HG03060 (cell line): ENCODE measurements around the gene HOXC5.

Experiments used
- ATAC-seq: cut with Tn5 transposase; IDR thresholded peaks from one replicate; pipeline ENCODE4 v1.9.1; 2021; ENCODE audit warnings: low read depth, moderate number of reproducible peaks; ENCODE audit not compliant: unreplicated experiment

Gene HOXC5

GRCh38 chr12:54045401-54045800, 12.6 kb downstream of the HOXC5 start:
- no peak for ATAC-seq

DNA sequence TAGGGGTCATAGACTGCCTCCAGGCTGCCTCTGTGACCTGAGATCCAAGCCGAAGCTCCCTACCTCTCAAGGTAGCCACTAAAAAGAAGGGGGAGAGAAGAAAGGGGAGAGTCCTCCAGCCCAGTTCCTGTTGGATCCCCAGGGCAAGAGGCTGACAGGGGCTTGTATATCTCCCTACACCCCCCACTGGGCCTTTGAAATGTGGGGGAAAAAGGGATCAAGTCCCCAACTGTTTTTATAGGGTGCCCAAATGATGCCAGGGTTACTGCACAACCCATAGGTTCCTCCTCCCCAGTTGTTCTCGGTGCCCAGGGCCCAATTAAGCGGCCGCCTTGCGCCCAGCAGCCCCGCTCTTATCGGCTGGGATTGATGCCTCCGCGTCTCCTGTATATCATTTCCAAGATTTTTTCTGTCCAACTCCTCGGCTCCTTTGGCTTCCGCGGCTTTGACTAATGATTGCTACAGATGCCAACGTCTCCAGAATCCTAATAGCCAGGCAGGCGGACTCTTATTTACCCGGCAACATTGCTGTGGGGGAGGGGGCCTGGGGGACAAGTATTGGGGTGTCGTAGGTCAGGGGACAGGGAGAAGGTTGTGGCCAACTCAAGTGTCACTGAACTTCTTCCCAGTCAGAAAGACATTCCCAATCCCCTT, 13.1 kb downstream of the HOXC5 start:
- ATAC-seq: no peak

DNA sequence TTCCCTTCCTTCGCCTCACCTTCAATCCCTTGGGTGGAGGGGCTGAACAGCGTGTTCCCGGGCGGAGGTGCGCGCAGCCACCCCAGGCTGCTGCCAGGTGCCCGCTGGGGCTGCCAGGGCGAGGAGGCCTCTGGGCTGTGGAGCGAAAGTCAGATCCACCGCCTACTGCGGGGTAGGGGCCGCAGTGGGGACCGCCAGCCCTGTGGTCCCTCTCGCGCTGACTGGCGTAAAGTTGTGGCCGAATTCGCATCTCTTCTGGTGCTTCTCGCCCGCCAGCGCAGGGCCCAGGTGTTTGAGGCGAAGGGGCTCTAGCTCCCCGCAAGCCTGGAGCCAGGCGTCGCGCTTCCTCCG, 13.9 kb downstream of the HOXC5 start:
- ATAC-seq: no peak

- ATAC-seq: no peak
Measured at GRCh38 chr12:54047160-54047963, 14.5 kb downstream of the HOXC5 start.

DNA sequence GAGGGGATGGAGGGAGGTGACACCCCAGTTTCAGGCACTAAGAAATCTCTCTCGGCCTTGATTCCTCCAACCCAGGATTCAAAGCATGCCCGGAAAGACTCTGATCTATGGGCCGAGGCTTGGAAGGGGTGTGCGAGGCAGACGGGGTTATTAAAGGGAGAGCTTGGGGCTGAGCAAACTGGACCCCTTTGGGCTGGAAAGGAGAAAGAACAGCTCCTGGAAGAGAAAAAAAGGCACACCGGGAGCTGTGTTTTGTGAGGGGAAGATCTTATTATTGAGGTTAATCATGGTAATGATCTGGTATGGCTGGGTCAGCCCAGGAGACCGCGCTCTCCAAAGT, 15.1 kb downstream of the HOXC5 start:
- ATAC-seq: no peak

- ATAC-seq: no peak
Measured at GRCh38 chr12:54048406-54049093, 15.7 kb downstream of the HOXC5 start.

- no peak for ATAC-seq
Measured at GRCh38 chr12:54049108-54049507, 16.3 kb downstream of the HOXC5 start.

DNA sequence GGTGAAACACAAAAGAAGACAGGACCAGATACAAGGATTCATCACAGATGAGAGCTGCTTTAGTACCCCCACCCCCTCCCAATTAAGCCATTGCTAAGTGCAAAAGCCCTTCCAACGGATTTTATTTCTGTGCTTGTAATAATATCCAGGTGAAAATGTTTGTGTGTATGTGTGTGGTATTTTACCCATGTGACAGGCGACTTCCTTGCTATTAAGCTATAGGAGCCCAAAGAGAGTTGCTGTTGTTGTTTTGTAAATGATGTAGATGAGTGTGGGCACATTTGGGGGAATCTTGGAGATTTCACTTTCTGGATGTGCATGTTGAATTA, 17.6 kb downstream of the HOXC5 start:
- no peak for ATAC-seq

GRCh38 chr12:54051026-54051842, 18.4 kb downstream of the HOXC5 start:
- ATAC-seq: no peak

DNA sequence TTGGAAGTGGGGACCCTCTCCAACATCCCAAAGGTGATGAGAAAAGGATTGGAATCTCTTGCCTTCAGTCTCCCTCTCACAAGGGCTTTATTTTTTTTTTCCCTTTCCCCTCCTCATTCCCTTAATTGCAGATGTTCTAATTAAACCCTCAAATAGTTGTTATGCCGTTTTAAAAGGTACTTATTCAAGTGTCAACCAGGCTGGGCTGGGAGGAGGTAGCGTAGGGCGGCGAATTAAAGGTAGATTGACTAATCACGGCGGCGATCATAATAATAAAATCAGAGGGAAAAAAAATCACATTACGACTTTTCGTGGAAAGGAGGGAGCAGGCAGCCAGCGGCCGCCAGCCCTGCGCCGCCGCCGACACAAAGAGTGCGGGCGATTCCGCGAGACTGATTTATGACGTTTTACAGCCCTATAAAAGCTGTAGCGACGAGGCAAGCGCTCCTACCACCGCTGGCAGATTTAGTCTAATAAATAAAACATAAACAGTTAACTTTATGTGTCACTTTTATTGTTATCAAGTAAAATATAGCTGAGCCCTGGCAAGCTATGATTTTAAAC, 19.1 kb downstream of the HOXC5 start:
- no peak for ATAC-seq

DNA sequence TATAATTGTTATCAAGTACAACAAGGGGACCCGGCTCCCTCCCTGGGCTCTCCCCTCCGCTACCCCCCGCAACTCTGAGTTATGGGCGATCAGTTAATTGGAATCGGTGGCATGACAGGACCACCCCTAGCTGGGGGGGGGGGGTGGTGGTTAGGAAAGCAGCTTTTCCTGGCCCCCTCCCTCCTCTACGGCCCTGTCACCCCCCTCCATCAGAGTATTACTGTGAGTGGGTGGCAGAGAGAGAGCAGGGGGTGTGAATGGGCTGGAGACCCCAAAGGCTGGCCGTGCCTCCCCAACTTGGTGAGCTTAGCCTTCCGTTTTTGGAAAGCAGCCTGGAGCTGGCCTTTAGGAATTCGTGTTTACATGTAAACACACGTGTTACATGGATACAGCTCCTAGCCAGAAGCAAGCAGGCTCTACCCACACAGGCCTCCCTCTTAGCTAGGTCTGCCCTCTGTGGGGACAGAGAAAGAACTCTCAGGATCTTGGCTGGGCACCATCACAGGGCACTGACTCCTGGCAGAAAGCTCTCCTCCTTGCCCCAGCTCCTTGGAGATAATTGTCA, 19.7 kb downstream of the HOXC5 start:
- no peak for ATAC-seq

DNA sequence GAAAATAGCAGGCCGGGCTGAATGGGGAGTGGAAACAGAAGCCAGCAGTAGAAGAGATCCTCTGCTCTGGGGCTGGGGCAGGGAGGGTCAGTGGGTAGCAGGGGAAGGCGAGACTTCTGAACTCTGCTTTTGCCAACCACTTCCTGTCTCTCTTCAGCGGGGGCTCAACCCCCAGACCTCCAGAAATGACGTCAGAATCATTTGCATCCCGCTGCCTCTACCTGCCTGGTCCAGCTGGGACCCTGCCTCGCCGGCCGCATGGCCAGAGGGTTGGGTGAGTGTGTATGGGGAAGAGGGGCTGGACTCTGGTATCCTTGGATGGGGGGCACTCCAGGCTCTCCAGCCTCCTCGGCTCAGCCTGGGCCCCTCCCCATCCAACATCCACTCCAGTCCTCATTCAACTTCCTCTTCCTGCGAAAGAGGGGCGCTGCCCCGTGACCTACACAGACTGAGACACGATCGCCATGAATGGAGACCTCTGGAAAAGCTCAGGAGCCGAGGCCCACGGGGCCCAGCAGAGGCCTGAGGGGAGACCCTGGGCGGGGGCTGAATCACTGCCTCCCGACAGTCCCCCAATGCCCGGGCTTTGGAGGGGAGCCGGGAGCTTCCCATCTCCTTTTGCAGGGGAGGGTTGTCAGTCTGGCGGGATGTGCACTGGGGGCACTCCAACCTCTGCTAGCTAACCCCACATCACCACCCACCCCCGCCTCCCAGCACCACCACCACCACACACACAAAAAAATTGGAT, 20.3 kb downstream of the HOXC5 start:
- no peak for ATAC-seq

- ATAC-seq: no peak
Measured at GRCh38 chr12:54053751-54054741, 21.2 kb downstream of the HOXC5 start, which contains the start of gene HOXC4. TSS of gene HOXC4 (plus strand) at chr12:54053835. CDS start at chr12:54053923, 88 bp downstream.

DNA sequence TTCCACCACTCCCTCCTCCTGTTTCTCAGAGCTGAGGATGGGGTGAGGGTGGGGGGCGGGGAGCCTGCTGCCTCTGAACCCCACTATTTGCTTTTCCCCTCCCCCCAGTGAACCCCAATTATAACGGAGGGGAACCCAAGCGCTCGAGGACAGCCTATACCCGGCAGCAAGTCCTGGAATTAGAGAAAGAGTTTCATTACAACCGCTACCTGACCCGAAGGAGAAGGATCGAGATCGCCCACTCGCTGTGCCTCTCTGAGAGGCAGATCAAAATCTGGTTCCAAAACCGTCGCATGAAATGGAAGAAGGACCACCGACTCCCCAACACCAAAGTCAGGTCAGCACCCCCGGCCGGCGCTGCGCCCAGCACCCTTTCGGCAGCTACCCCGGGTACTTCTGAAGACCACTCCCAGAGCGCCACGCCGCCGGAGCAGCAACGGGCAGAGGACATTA, 21.9 kb downstream of the HOXC5 start:
- no peak for ATAC-seq

- no peak for ATAC-seq
Measured at GRCh38 chr12:54055552-54055951, 22.7 kb downstream of the HOXC5 start.

DNA sequence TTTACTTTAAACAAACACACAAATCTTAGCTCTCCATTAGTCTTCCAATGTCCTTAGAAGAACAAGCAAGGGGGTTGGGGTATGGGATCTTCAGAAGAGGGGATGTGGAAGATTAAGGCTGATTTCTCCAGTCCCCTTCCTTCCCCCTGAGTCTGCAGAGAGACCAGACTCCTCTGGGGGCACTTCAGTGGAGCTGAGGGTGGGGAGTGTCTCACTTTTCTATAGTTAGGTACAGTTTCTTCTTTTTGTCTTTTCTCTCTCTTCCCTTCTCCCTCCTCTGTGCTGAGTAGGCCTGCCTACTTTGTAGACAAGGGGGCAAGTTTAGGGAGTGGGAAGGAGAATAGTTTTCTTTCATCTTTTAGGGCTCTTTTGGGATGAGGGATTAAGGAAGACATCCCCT, 23.3 kb downstream of the HOXC5 start:
- no peak for ATAC-seq

- ATAC-seq: no peak
Measured at GRCh38 chr12:54058128-54058768, 25.4 kb downstream of the HOXC5 start.

GRCh38 chr12:54059668-54060067, 26.8 kb downstream of the HOXC5 start:
- no peak for ATAC-seq
